Thyroid gland (tissue), 4 donors: ENCODE results near the gene CLDN12. TPM values are rescaled to one million over a fixed set of nuclear protein-coding genes. Genes with fewer than 3 reads are reported as not detected.
A peak's percentile ranks its signal among the peaks of the same experiment; 100 is the strongest.

ENCODE experiments used
- DNase-seq, 2 donors: peaks; one replicate each; pipeline ENCODE4 v3.0.0-alpha.2; 2019
- H3K27ac ChIP-seq, 3 donors: fragments of 200-600 bp; sonication (generic); 1 replicate in 2 of 3; 2 replicates in 1 of 3; pipeline ENCODE4 v1.5.1; 2016 to 2019; ENCODE audit warnings: mild to moderate bottlenecking in 1 of 3, moderate library complexity in 1 of 3
- H3K27me3 ChIP-seq: fragments of 200-600 bp; sonication (generic); one replicate; pipeline ENCODE4 v1.5.1; 2019
- H3K36me3 ChIP-seq, 2 donors: fragments of 200-600 bp; sonication (generic); one replicate each; pipeline ENCODE4 v1.5.1; 2016 to 2019
- H3K4me1 ChIP-seq, 2 donors: fragments of 200-600 bp; sonication (generic); one replicate each; pipeline ENCODE4 v1.5.1; 2017 to 2019
- H3K4me3 ChIP-seq, 3 donors: fragments of 200-600 bp; sonication (generic); replicated peaks in 1 of 3; 1 replicate in 2 of 3; 2 replicates in 1 of 3; pipeline ENCODE4 v1.5.1; 2016; ENCODE audit warnings: mild to moderate bottlenecking in 1 of 3
- H3K9me3 ChIP-seq: fragments of 200-600 bp; sonication (generic); one replicate; pipeline ENCODE4 v1.5.1; 2017
- CTCF ChIP-seq, 6 experiments: fragments of 200-600 bp in 3 of 6; fragments of 450-650 bp in 3 of 6; sonication (generic) in 3 of 6; IDR thresholded peaks; one replicate each; pipeline ENCODE4 v1.5.1; 2016 to 2019; ENCODE audit warnings: antibody characterized with exemption in 6 of 6, mild to moderate bottlenecking in 2 of 6, inconsistent platforms in 1 of 6, moderate library complexity in 1 of 6
- POLR2A ChIP-seq, 2 donors: fragments of 450-650 bp; IDR thresholded peaks; one replicate each; pipeline ENCODE4 v1.6.1; 2017; ENCODE audit warnings: antibody characterized with exemption in 2 of 2, mild to moderate bottlenecking in 2 of 2, moderate library complexity in 1 of 2
- WGBS, 2 donors: methylation state at CpG; one replicate each; pipeline ENCODE4 v1.1.5; 2017; 5-methylcytosine and 5-hydroxymethylcytosine counted together
- intact Hi-C: fragments of 100-400 bp; cut with DNase I; formaldehyde crosslinking; loops from one replicate; pipeline ENCODE4 v1.15.1; 2023
- total RNA-seq, 4 donors: library from RNA; depleted of rRNA; stranded (reverse); fragments of >200 nt; gene quantifications; one replicate each; pipeline ENCODE4 v1.2.3, GENCODE V29; 2016

Gene CLDN12
- 10 to 100 TPM; 22.8 to 35.5 (median 29.3) TPM for total RNA-seq

- H3K4me1 ChIP-seq, result no peaks in the 10 kb centered on the region
- intact Hi-C loops, result no loop called here
- peaks cover 0 to 10% of the 10 kb centered on the region in 2 donors for H3K36me3 ChIP-seq
- H3K4me3 ChIP-seq, result peak within 1 kb of the TSS; percentile 43 to 63 (median 54)
- peak; percentile 90 to 92 for DNase-seq
- TF ChIP-seq POLR2A (IDR thresholded peaks at IDR 0.05), result peak in 1 of 2 donors; percentile 81
- no peak for TF ChIP-seq CTCF (IDR thresholded peaks at IDR 0.05)
- no peaks in the 10 kb centered on the region for H3K9me3 ChIP-seq
- no peaks in the 10 kb centered on the region for H3K27me3 ChIP-seq
- peak within 1 kb of the TSS; percentile 78 to 96 (median 91) for H3K27ac ChIP-seq
- 0 to 1% methylated on average over 34 to 35 of the region's 35 CpGs for whole genome bisulfite sequencing, 2 donors
Measured at GRCh38 chr7:90403174-90404113, at the start of gene CLDN12. Gene CLDN12 (plus strand): TSS chr7:90403461. CDS start chr7:90412677, 9,216 bp downstream.

- H3K4me1 ChIP-seq, result no peaks in the 10 kb centered on the region
- H3K27me3 ChIP-seq, result no peaks in the 10 kb centered on the region
- no peak overlapping the region for H3K27ac ChIP-seq
- no peaks in the 10 kb centered on the region for H3K9me3 ChIP-seq
- H3K4me3 ChIP-seq, result no peak overlapping the region
- peaks cover 25 to 27% of the 10 kb centered on the region in 2 donors for H3K36me3 ChIP-seq
- 96% methylated on average over 1 of the region's 1 CpG for WGBS, 2 donors
- DNase-seq, result no peak
- intact Hi-C loops, result no loop called here
- no peak for TF ChIP-seq CTCF (IDR thresholded peaks at IDR 0.05)
- no peak for TF ChIP-seq POLR2A (IDR thresholded peaks at IDR 0.05)
Measured at GRCh38 chr7:90383422-90383821, 19.8 kb upstream of the CLDN12 start.

GRCh38 chr7:90383861-90384260 lies 19.4 kb upstream of the CLDN12 start:
- no peak overlapping the region for H3K27ac ChIP-seq
- no peaks in the 10 kb centered on the region for H3K27me3 ChIP-seq
- H3K4me3 ChIP-seq, result no peak overlapping the region
- no peaks in the 10 kb centered on the region for H3K4me1 ChIP-seq
- peaks cover 21 to 23% of the 10 kb centered on the region in 2 donors for H3K36me3 ChIP-seq
- TF ChIP-seq POLR2A (IDR thresholded peaks at IDR 0.05) (no peak), CTCF (IDR thresholded peaks at IDR 0.05) (no peak)
- intact Hi-C loops, result no loop called here
- 96 to 97% methylated on average over 3 of the region's 3 CpGs for WGBS, 2 donors
- no peaks in the 10 kb centered on the region for H3K9me3 ChIP-seq
- no peak for DNase-seq

GRCh38 chr7:90384433-90384832 lies 18.8 kb upstream of the CLDN12 start:
- H3K27me3 ChIP-seq, result no peaks in the 10 kb centered on the region
- intact Hi-C loops, result no loop called here
- no peak for TF ChIP-seq CTCF (IDR thresholded peaks at IDR 0.05)
- TF ChIP-seq POLR2A (IDR thresholded peaks at IDR 0.05), result no peak
- H3K36me3 ChIP-seq, result peaks cover 17% of the 10 kb centered on the region in 2 donors
- no peaks in the 10 kb centered on the region for H3K9me3 ChIP-seq
- DNase-seq, result no peak
- no peaks in the 10 kb centered on the region for H3K4me1 ChIP-seq
- no peak overlapping the region for H3K4me3 ChIP-seq
- no peak overlapping the region for H3K27ac ChIP-seq
